Posterior cingulate gyrus (tissue), 11 donors: ENCODE measurements around the gene IPO4.

Experiments
- DNase-seq, 10 donors: peaks; one replicate each; pipeline versions ENCODE4 v3.0.0 to v3.0.0-alpha.2; 2020 to 2021; ENCODE audit warnings: mixed read lengths in 3 of 10
- intact Hi-C: fragments of 100-400 bp; cut with DNase I; formaldehyde crosslinking; loops from one replicate; pipeline ENCODE4 v1.15.1; 2023

IPO4 gene

GRCh38 chr14:24196071-24197055 lies 7.7 kb upstream of the IPO4 start:
- no peak for DNase-seq
- intact Hi-C loops, result no loop called here

GRCh38 chr14:24195186-24196070 lies 6.8 kb upstream of the IPO4 start, which contains the start of gene TM9SF1:
Gene TM9SF1 (minus strand): TSS chr14:24195441. CDS start chr14:24195019, 422 bp downstream.
- intact Hi-C loops, result no loop called here
- DNase-seq, result peak; percentile 69 to 98 (median 84)

- intact Hi-C loops, result no loop called here
- no peak for DNase-seq
Measured at GRCh38 chr14:24194873-24195185, 6.2 kb upstream of the IPO4 start.

- no peak for DNase-seq
- intact Hi-C loops, result no loop called here
Measured at GRCh38 chr14:24194186-24194872, 5.7 kb upstream of the IPO4 start.

GRCh38 chr14:24192933-24193332 lies 4.3 kb upstream of the IPO4 start:
- no peak for DNase-seq
- intact Hi-C loops, result no loop called here

GRCh38 chr14:24190416-24190815 lies 1.8 kb upstream of the IPO4 start:
- intact Hi-C loops, result no loop called here
- DNase-seq, result no peak

- DNase-seq, result no peak
- intact Hi-C loops, result loop anchor here (2.0 kb wide), 1 partner anchor 29 kb away; the partner anchor contains the start of gene IRF9
Measured at GRCh38 chr14:24189460-24189859, 844 bp upstream of the IPO4 start.

GRCh38 chr14:24189059-24189375 lies 401 bp upstream of the IPO4 start:
- intact Hi-C loops, result loop anchor here (2.0 kb wide), 1 partner anchor 28 kb away; the partner anchor contains the start of gene IRF9

GRCh38 chr14:24187539-24187915 lies 1.1 kb downstream of the IPO4 start:
- intact Hi-C loops, result no loop called here
- DNase-seq, result no peak

More at GRCh38 chr14:24189059-24189375, 401 bp upstream of the IPO4 start:
- no peak for DNase-seq

- peak in 1 of 10 donors; percentile 70 for DNase-seq
- intact Hi-C loops, result no loop called here
Measured at GRCh38 chr14:24186831-24187538, 1.6 kb downstream of the IPO4 start.

- intact Hi-C loops, result no loop called here
Measured at GRCh38 chr14:24185741-24186140, 2.9 kb downstream of the IPO4 start.

GRCh38 chr14:24185026-24185425 lies 3.6 kb downstream of the IPO4 start:
- intact Hi-C loops, result no loop called here
- peak in 1 of 10 donors; percentile 43 for DNase-seq

More at GRCh38 chr14:24185741-24186140, 2.9 kb downstream of the IPO4 start:
- peak in 2 of 10 donors; percentile 30 to 71 for DNase-seq

- intact Hi-C loops, result no loop called here
- DNase-seq, result peak in 2 of 10 donors; percentile 42 to 74
Measured at GRCh38 chr14:24184104-24184970, 4.3 kb downstream of the IPO4 start.

GRCh38 chr14:24183014-24183481 lies 5.6 kb downstream of the IPO4 start:
- intact Hi-C loops, result no loop called here
- DNase-seq, result peak in 2 of 10 donors; percentile 58 to 75

- intact Hi-C loops, result no loop called here
- peak in 2 of 10 donors; percentile 64 to 71 for DNase-seq
Measured at GRCh38 chr14:24182110-24182882, 6.3 kb downstream of the IPO4 start.

- intact Hi-C loops, result no loop called here
- DNase-seq, result peak in 2 of 10 donors; percentile 49 to 77
Measured at GRCh38 chr14:24181371-24182077, 7.1 kb downstream of the IPO4 start.
